ENCODE measurements around the gene HIPK2. TPM values are rescaled to one million over a fixed set of nuclear protein-coding genes. Genes with fewer than 3 reads are reported as not detected.

HIPK2 gene
- total and polyA plus RNA-seq, 10 of the 15 experiments (the other 5 are each of a cell fraction or from before 2014, with no cell fraction given) = 1.7 to 39.0 (median 9.4) TPM

DNA sequence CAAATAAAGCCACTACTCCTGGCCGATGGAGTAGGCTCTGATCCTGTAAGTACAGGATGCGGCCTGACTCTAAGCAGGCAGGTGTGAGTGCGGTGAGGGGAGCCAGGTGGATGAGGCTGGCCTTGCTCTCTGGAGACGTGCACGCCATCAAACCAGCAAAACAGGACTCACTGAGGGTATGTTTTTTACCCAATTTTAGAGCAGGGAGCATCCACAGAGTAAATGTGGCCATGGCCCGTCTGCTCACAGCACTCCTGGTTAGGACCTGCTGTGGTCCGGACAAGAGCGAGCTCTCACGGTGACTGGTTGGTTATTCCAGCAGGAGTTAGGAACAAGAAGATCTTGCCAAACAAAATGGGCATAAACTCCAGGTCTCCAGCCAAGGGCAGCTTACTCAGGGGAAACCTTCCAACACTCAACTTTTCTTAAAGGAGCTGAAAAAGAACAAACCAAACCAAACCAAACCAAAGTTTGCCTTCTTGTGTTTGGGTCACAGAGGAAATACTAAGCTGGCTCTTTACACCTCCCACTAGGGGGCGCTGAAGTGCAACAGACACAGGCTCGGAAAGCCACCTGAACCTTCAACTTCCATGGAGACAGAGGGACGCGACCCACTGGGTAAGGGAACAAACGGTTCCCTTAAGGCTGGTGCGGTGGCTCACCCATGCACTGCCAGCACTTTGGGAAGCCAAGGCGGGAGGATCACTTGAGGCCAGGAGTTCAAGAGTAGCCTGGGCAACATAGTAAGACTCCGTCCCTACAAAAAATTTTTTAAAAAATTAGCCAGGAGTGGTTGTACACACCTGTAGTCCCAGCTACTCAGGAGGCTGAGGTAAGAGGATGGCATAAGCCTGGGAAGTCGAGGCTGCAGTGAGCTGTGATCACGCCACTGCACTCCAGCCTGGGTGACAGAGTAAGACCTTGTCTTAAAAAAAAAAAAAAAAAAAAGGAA lies 131.9 kb downstream of the HIPK2 start (continued):
- TF ChIP-seq BCLAF1 (IDR thresholded peaks at IDR 0.05) (no peak), GATAD2B (conservative IDR thresholded peaks at IDR 0.05; ENCODE audit: low read depth) (no peak), BRCA1 (IDR thresholded peaks at IDR 0.05; ENCODE audit: low read depth, low read length) (no peak), ASH2L (IDR thresholded peaks at IDR 0.05; ENCODE audit: borderline replicate concordance, low read depth) (no peak), KAT2A (conservative IDR thresholded peaks at IDR 0.05; ENCODE audit: control insufficient read depth, low read depth, low read length) (no peak), RCOR1 (conservative IDR thresholded peaks at IDR 0.05; ENCODE audit: low read depth, low read length) (no peak), KDM1A (IDR thresholded peaks at IDR 0.05; ENCODE audit: borderline replicate concordance) (no peak), MEF2A (IDR thresholded peaks at IDR 0.05; ENCODE audit: insufficient read depth, low read depth, low read length) (no peak), SIN3A (IDR thresholded peaks at IDR 0.05; ENCODE audit: low read depth, low read length) (no peak), CEBPZ (IDR thresholded peaks at IDR 0.05; ENCODE audit: low read depth, low read length) (no peak), SMAD5 (IDR thresholded peaks at IDR 0.05; ENCODE audit: low read depth) (no peak), FOXM1 (IDR thresholded peaks at IDR 0.05; ENCODE audit: low read depth, low read length) (no peak), STAT1 (conservative IDR thresholded peaks at IDR 0.05) (no peak), NR2F1 (conservative IDR thresholded peaks at IDR 0.05) (no peak), RBBP5 (conservative IDR thresholded peaks at IDR 0.05) (no peak), RELA (IDR thresholded peaks at IDR 0.05; ENCODE audit: borderline replicate concordance, partially characterized antibody) (no peak)
- TF ChIP-seq, protein P1, sequence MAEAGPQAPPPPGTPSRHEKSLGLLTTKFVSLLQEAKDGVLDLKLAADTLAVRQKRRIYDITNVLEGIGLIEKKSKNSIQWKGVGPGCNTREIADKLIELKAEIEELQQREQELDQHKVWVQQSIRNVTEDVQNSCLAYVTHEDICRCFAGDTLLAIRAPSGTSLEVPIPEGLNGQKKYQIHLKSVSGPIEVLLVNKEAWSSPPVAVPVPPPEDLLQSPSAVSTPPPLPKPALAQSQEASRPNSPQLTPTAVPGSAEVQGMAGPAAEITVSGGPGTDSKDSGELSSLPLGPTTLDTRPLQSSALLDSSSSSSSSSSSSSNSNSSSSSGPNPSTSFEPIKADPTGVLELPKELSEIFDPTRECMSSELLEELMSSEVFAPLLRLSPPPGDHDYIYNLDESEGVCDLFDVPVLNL (IDR thresholded peaks at IDR 0.05; ENCODE audit: low read depth, low read length) = no peak
- TF ChIP-seq, protein P2, sequence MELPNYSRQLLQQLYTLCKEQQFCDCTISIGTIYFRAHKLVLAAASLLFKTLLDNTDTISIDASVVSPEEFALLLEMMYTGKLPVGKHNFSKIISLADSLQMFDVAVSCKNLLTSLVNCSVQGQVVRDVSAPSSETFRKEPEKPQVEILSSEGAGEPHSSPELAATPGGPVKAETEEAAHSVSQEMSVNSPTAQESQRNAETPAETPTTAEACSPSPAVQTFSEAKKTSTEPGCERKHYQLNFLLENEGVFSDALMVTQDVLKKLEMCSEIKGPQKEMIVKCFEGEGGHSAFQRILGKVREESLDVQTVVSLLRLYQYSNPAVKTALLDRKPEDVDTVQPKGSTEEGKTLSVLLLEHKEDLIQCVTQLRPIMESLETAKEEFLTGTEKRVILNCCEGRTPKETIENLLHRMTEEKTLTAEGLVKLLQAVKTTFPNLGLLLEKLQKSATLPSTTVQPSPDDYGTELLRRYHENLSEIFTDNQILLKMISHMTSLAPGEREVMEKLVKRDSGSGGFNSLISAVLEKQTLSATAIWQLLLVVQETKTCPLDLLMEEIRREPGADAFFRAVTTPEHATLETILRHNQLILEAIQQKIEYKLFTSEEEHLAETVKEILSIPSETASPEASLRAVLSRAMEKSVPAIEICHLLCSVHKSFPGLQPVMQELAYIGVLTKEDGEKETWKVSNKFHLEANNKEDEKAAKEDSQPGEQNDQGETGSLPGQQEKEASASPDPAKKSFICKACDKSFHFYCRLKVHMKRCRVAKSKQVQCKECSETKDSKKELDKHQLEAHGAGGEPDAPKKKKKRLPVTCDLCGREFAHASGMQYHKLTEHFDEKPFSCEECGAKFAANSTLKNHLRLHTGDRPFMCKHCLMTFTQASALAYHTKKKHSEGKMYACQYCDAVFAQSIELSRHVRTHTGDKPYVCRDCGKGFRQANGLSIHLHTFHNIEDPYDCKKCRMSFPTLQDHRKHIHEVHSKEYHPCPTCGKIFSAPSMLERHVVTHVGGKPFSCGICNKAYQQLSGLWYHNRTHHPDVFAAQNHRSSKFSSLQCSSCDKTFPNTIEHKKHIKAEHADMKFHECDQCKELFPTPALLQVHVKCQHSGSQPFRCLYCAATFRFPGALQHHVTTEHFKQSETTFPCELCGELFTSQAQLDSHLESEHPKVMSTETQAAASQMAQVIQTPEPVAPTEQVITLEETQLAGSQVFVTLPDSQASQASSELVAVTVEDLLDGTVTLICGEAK (IDR thresholded peaks at IDR 0.05; ENCODE audit: borderline replicate concordance) = no peak

Measured in GM12878 (cell line).